GM12892 (cell line): ENCODE results near the gene DAB1.

Experiments
- POLR2A ChIP-seq: IDR thresholded peaks from 2 replicates; pipeline ENCODE4 v1.6.1; 2011; ENCODE audit warnings: low read depth, low read length, control low read depth
- POLR2AphosphoS5 ChIP-seq: IDR thresholded peaks from 2 replicates; pipeline ENCODE4 v1.6.1; 2011; ENCODE audit warnings: low read depth, low read length, control low read depth
- TAF1 ChIP-seq: IDR thresholded peaks from 2 replicates; pipeline ENCODE4 v1.6.1; 2011; ENCODE audit warnings: low read depth, mild to moderate bottlenecking, control low read depth, low read length, borderline replicate concordance

DNA sequence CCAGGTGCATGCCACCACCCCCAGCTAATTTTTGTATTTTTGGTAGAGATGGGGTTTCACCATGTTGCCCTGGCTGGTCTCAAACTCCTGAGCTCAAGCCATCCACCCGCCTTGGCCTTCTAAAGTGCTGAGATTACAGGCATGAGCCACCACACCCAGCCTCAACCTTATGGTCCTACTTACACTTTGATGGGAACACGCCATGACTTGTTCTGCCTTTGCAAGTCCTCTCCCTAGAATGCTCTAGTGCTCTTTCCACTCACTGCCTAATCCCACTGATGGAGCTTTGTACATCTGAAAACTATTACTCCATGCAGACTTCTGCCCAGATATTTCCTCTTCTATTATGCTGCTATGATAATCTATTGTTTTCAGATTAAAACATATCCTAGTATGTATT lies 174.3 kb downstream of the DAB1 start:
- TF ChIP-seq POLR2AphosphoS5 = no peak
- no peak for TF ChIP-seq POLR2A
- TF ChIP-seq TAF1 = no peak
